Liver (tissue), 9 donors: ENCODE data around the gene TEK. TPM values are rescaled to one million over a fixed set of nuclear protein-coding genes. Genes with fewer than 3 reads are reported as not detected.

Experiments
- DNase-seq: peaks from one replicate; pipeline ENCODE4 v3.0.0-alpha.2; 2017; ENCODE audit warnings: low spot score
- H3K27ac ChIP-seq, 2 donors: one replicate each; pipeline ENCODE4 v1.7.0; 2013; ENCODE audit warnings: inconsistent platforms in 2 of 2, low read length in 2 of 2, control low read depth in 1 of 2, low read depth in 1 of 2, mild to moderate bottlenecking in 1 of 2
- H3K27me3 ChIP-seq, 4 donors: one replicate each; pipeline versions ENCODE4 v1.6.1 to v1.7.0; 2013; ENCODE audit warnings: low read length in 3 of 4, inconsistent platforms in 1 of 4, mild to moderate bottlenecking in 1 of 4, moderate library complexity in 1 of 4; ENCODE audit not compliant: control insufficient read depth in 4 of 4, insufficient read depth in 4 of 4
- H3K36me3 ChIP-seq, 4 donors: one replicate each; pipeline versions ENCODE4 v1.6.1 to v1.7.0; 2013; ENCODE audit warnings: low read length in 3 of 4, mild to moderate bottlenecking in 3 of 4, low read depth in 1 of 4, moderate library complexity in 1 of 4; ENCODE audit not compliant: control insufficient read depth in 4 of 4, insufficient read depth in 3 of 4
- H3K4me1 ChIP-seq, 4 donors: one replicate each; pipeline versions ENCODE4 v1.6.1 to v1.7.0; 2013; ENCODE audit warnings: low read length in 3 of 4, mild to moderate bottlenecking in 3 of 4, moderate library complexity in 1 of 4; ENCODE audit not compliant: control insufficient read depth in 4 of 4, insufficient read depth in 4 of 4
- H3K4me3 ChIP-seq, 3 donors: one replicate each; pipeline versions ENCODE4 v1.6.1 to v1.7.0; 2013; ENCODE audit warnings: low read length in 3 of 3, control low read depth in 1 of 3, low read depth in 1 of 3, mild to moderate bottlenecking in 1 of 3
- H3K9ac ChIP-seq, 2 donors: one replicate each; pipeline ENCODE4 v1.7.0; 2013; ENCODE audit warnings: low read length in 2 of 2, mild to moderate bottlenecking in 2 of 2, moderate library complexity in 2 of 2, control low read depth in 1 of 2, low read depth in 1 of 2
- H3K9me3 ChIP-seq, 4 donors: one replicate each; pipeline versions ENCODE4 v1.6.1 to v1.7.0; 2013; ENCODE audit warnings: low read length in 3 of 4; ENCODE audit not compliant: control insufficient read depth in 4 of 4
- FOXA1 ChIP-seq: IDR thresholded peaks from 2 replicates; pipeline ENCODE4 v1.6.1; 2016; ENCODE audit warnings: antibody characterized with exemption
- FOXA2 ChIP-seq: IDR thresholded peaks from 2 replicates; pipeline ENCODE4 v1.6.1; 2016; ENCODE audit warnings: antibody characterized with exemption
- GABPA ChIP-seq, 2 donors: IDR thresholded peaks in 1 of 2; conservative IDR thresholded peaks in 1 of 2; 2 replicates each; pipeline ENCODE4 v1.6.1; 2016; ENCODE audit warnings: antibody characterized with exemption in 2 of 2, mild to moderate bottlenecking in 1 of 2, moderate library complexity in 1 of 2
- HNF4A ChIP-seq, 2 donors: conservative IDR thresholded peaks; 2 replicates each; pipeline ENCODE4 v1.6.1; 2016; ENCODE audit warnings: antibody characterized with exemption in 2 of 2, mild to moderate bottlenecking in 2 of 2
- HNF4G ChIP-seq: IDR thresholded peaks from 2 replicates; pipeline ENCODE4 v1.6.1; 2016; ENCODE audit warnings: antibody characterized with exemption
- JUND ChIP-seq, 2 donors: IDR thresholded peaks; 2 replicates each; pipeline ENCODE4 v1.6.1; 2016; ENCODE audit warnings: antibody characterized with exemption in 2 of 2
- MAX ChIP-seq: IDR thresholded peaks from 2 replicates; pipeline ENCODE4 v1.6.1; 2016; ENCODE audit warnings: antibody characterized with exemption
- NR2F2 ChIP-seq: IDR thresholded peaks from 2 replicates; pipeline ENCODE4 v1.6.1; 2016; ENCODE audit warnings: antibody characterized with exemption
- RAD21 ChIP-seq, 2 donors: IDR thresholded peaks; 2 replicates each; pipeline ENCODE4 v1.6.1; 2016; ENCODE audit warnings: antibody characterized with exemption in 2 of 2, mild to moderate bottlenecking in 2 of 2
- RXRA ChIP-seq, 2 donors: IDR thresholded peaks; 2 replicates each; pipeline ENCODE4 v1.6.1; 2017 to 2018; ENCODE audit warnings: antibody characterized with exemption in 2 of 2, mild to moderate bottlenecking in 1 of 2
- SP1 ChIP-seq: IDR thresholded peaks from 2 replicates; pipeline ENCODE4 v1.6.1; 2018; ENCODE audit warnings: antibody characterized with exemption, mild to moderate bottlenecking
- YY1 ChIP-seq: IDR thresholded peaks from 2 replicates; pipeline ENCODE4 v1.6.1; 2016; ENCODE audit warnings: antibody characterized with exemption, mild to moderate bottlenecking
- WGBS: extraction: QIAGEN DNeasy Blood & Tissue Kit; methylation state at CpG from one replicate; pipeline ENCODE4 v1.1.7; 2013; 5-methylcytosine and 5-hydroxymethylcytosine counted together
- polyA plus RNA-seq, 2 donors: library from polyadenylated mRNA; stranded (reverse) in 1 of 2; unstranded in 1 of 2; fragments of 200-250 nt in 1 of 2; fragments of >200 nt in 1 of 2; fragmentation: Nextera tagmentation in 1 of 2; extraction: Ambion mirVana in 1 of 2; gene quantifications; one replicate each; pipeline versions ENCODE4 v1.2.1 to v1.2.3, GENCODE V29; 2013 to 2015
- total RNA-seq, 2 donors: library from RNA; depleted of rRNA; stranded (reverse); fragments of >200 nt; gene quantifications; one replicate each; pipeline ENCODE4 v1.2.3, GENCODE V29; 2014
- TF ChIP-seq, protein P1 (sequence below): IDR thresholded peaks from 2 replicates; pipeline ENCODE4 v1.6.1; 2016; ENCODE audit warnings: antibody characterized with exemption
- TF ChIP-seq, protein P2 (sequence below): fragments of 150-350 bp; IDR thresholded peaks from 2 replicates; pipeline ENCODE4 v1.5.1; 2017; ENCODE audit warnings: improper control_type of control experiment, low read depth, low read length; ENCODE audit not compliant: missing input control
- TF ChIP-seq, protein P3 (sequence below): IDR thresholded peaks from 2 replicates; pipeline ENCODE4 v1.6.1; 2016; ENCODE audit warnings: antibody characterized with exemption, mild to moderate bottlenecking
- donor health status: healthy.
- donor health status: healthy.
- donor health status: healthy.
- donor health status: healthy.
- donor health status: healthy.

TEK gene
- total and polyA plus RNA-seq, 4 donors: 2.9 to 13.8 (median 8.4) TPM

GRCh38 chr9:27247756-27248155 lies 138.7 kb downstream of the TEK start:
- WGBS: 4% methylated on average over 2 of the region's 2 CpGs
- TF ChIP-seq RAD21 (IDR thresholded peaks at IDR 0.05): peak; percentile 55 to 72
- TF ChIP-seq, protein P1, sequence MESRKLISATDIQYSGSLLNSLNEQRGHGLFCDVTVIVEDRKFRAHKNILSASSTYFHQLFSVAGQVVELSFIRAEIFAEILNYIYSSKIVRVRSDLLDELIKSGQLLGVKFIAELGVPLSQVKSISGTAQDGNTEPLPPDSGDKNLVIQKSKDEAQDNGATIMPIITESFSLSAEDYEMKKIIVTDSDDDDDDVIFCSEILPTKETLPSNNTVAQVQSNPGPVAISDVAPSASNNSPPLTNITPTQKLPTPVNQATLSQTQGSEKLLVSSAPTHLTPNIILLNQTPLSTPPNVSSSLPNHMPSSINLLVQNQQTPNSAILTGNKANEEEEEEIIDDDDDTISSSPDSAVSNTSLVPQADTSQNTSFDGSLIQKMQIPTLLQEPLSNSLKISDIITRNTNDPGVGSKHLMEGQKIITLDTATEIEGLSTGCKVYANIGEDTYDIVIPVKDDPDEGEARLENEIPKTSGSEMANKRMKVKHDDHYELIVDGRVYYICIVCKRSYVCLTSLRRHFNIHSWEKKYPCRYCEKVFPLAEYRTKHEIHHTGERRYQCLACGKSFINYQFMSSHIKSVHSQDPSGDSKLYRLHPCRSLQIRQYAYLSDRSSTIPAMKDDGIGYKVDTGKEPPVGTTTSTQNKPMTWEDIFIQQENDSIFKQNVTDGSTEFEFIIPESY: no peak
- TF ChIP-seq, protein P2, sequence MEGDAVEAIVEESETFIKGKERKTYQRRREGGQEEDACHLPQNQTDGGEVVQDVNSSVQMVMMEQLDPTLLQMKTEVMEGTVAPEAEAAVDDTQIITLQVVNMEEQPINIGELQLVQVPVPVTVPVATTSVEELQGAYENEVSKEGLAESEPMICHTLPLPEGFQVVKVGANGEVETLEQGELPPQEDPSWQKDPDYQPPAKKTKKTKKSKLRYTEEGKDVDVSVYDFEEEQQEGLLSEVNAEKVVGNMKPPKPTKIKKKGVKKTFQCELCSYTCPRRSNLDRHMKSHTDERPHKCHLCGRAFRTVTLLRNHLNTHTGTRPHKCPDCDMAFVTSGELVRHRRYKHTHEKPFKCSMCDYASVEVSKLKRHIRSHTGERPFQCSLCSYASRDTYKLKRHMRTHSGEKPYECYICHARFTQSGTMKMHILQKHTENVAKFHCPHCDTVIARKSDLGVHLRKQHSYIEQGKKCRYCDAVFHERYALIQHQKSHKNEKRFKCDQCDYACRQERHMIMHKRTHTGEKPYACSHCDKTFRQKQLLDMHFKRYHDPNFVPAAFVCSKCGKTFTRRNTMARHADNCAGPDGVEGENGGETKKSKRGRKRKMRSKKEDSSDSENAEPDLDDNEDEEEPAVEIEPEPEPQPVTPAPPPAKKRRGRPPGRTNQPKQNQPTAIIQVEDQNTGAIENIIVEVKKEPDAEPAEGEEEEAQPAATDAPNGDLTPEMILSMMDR: peak; percentile 45
- no peaks in the 10 kb centered on the region for H3K9me3 ChIP-seq
- no peaks in the 10 kb centered on the region for H3K4me1 ChIP-seq
- H3K9ac ChIP-seq: no peak overlapping the region
- DNase-seq: no peak
- H3K4me3 ChIP-seq: no peak overlapping the region
- no peaks in the 10 kb centered on the region for H3K36me3 ChIP-seq
- no peak overlapping the region for H3K27ac ChIP-seq
- peaks cover 0 to 2% (median 0%) of the 10 kb centered on the region in 4 donors for H3K27me3 ChIP-seq

DNA sequence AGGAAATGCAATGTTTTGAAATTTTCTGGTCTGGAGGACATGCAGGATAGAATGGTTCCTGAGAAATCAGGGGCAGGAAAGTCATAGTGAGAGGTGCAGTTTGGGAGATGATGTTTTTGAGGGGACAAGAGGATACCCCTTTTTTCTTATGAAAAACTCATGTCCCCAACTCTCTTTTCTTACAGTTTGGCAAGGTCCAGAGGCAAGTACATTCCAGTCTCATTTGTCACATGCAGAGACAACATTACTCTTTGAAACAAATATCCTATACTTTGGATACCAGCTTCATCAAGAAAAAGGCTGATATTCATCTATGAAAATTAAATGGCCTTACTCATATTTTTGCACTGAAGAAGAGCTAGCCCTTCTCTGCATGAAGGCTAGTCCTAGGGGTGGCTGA lies 139.7 kb downstream of the TEK start:
- TF ChIP-seq JUND (IDR thresholded peaks at IDR 0.05) (no peak), HNF4G (no peak), RAD21 (IDR thresholded peaks at IDR 0.05) (no peak), FOXA2 (no peak), HNF4A (conservative IDR thresholded peaks at IDR 0.05) (no peak), NR2F2 (no peak), GABPA (IDR thresholded peaks at IDR 0.05 in 1 of 2, conservative IDR thresholded peaks at IDR 0.05 in 1 of 2) (no peak), MAX (no peak), SP1 (no peak), FOXA1 (no peak), RXRA (IDR thresholded peaks at IDR 0.05) (no peak), YY1 (no peak)
- TF ChIP-seq, protein P3, sequence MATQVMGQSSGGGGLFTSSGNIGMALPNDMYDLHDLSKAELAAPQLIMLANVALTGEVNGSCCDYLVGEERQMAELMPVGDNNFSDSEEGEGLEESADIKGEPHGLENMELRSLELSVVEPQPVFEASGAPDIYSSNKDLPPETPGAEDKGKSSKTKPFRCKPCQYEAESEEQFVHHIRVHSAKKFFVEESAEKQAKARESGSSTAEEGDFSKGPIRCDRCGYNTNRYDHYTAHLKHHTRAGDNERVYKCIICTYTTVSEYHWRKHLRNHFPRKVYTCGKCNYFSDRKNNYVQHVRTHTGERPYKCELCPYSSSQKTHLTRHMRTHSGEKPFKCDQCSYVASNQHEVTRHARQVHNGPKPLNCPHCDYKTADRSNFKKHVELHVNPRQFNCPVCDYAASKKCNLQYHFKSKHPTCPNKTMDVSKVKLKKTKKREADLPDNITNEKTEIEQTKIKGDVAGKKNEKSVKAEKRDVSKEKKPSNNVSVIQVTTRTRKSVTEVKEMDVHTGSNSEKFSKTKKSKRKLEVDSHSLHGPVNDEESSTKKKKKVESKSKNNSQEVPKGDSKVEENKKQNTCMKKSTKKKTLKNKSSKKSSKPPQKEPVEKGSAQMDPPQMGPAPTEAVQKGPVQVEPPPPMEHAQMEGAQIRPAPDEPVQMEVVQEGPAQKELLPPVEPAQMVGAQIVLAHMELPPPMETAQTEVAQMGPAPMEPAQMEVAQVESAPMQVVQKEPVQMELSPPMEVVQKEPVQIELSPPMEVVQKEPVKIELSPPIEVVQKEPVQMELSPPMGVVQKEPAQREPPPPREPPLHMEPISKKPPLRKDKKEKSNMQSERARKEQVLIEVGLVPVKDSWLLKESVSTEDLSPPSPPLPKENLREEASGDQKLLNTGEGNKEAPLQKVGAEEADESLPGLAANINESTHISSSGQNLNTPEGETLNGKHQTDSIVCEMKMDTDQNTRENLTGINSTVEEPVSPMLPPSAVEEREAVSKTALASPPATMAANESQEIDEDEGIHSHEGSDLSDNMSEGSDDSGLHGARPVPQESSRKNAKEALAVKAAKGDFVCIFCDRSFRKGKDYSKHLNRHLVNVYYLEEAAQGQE: no peak
- TF ChIP-seq, protein P2: no peak
- TF ChIP-seq, protein P1: no peak
- Histone ChIP-seq H3K27ac (no peak overlapping the region), H3K9ac (no peak overlapping the region), H3K27me3 (peaks cover 0 to 2% (median 0%) of the 10 kb centered on the region in 4 donors), H3K4me1 (no peaks in the 10 kb centered on the region), H3K9me3 (no peaks in the 10 kb centered on the region), H3K4me3 (no peak overlapping the region), H3K36me3 (no peaks in the 10 kb centered on the region)
- DNase-seq: no peak
